Gastrocnemius medialis (tissue), 4 donors: ENCODE results near the gene ANKRD63.

Source experiments
- CTCF ChIP-seq, 5 experiments: fragments of 450-650 bp in 3 of 5; fragments of 200-600 bp in 2 of 5; sonication (generic) in 2 of 5; IDR thresholded peaks in 4 of 5; conservative IDR thresholded peaks in 1 of 5; 1 replicate in 4 of 5; 2 replicates in 1 of 5; pipeline ENCODE4 v1.5.1; 2016 to 2019; ENCODE audit warnings: antibody characterized with exemption in 5 of 5, mild to moderate bottlenecking in 3 of 5, moderate library complexity in 3 of 5
- POLR2A ChIP-seq, 2 donors: fragments of 450-650 bp; IDR thresholded peaks; one replicate each; pipeline ENCODE4 v1.6.1; 2017; ENCODE audit warnings: antibody characterized with exemption in 2 of 2, mild to moderate bottlenecking in 2 of 2, moderate library complexity in 2 of 2

- TF ChIP-seq CTCF (IDR thresholded peaks at IDR 0.05 in 4 of 5, conservative IDR thresholded peaks at IDR 0.05 in 1 of 5), result no peak
- no peak for TF ChIP-seq POLR2A (IDR thresholded peaks at IDR 0.05)
These were observed 12.4 kb downstream of the ANKRD63 start for GRCh38 chr15:40270246-40270995.
